ENCODE results near the gene PCCA.

GRCh38 chr13:100440751-100441425, 352.0 kb downstream of the PCCA start:
- no peak for TF ChIP-seq JUNB (IDR thresholded peaks at IDR 0.05)
- TF ChIP-seq PHF8 (IDR thresholded peaks at IDR 0.05; ENCODE audit: borderline replicate concordance, low read depth), result no peak
- TF ChIP-seq HMGXB4 (CRISPR knock-in tag; IDR thresholded peaks at IDR 0.05; ENCODE audit: borderline replicate concordance), result no peak
- TF ChIP-seq CTCF (IDR thresholded peaks at IDR 0.05), result no peak
- no peak for TF ChIP-seq POLR2A (IDR thresholded peaks at IDR 0.05; ENCODE audit: low read length)
- no peak for TF ChIP-seq TP53 (CRISPR knock-in tag; IDR thresholded peaks at IDR 0.05)
- TF ChIP-seq JUN (IDR thresholded peaks at IDR 0.05), result no peak
- TF ChIP-seq MAZ (IDR thresholded peaks at IDR 0.05; ENCODE audit: borderline replicate concordance, low read depth, low read length), result no peak
- no peak for TF ChIP-seq RFX5 (IDR thresholded peaks at IDR 0.05)
- no peak for TF ChIP-seq CEBPB (IDR thresholded peaks at IDR 0.05)

Data from A549 (cell line).